IMR-90 (cell line): ENCODE results near the gene MBOAT1. TPM values are rescaled to one million over a fixed set of nuclear protein-coding genes. Genes with fewer than 3 reads are reported as not detected.

Experiments used
- ATAC-seq: fragments of 200-7000 bp; cut with Tn5 transposase; 2 replicates; pipeline ENCODE4 v1.9.1; 2020; ENCODE audit warnings: low read depth, mild to moderate bottlenecking, moderate library complexity
- BruUV-seq: library from RNA; stranded (reverse); fragments of 400-500 nt; replicated peaks from 2 replicates; lab custom pipeline; 2021; lab: Mats Ljungman, UMichigan
- CTCF ChIA-PET: fragments of 300-600 bp; formaldehyde crosslinking; extraction: SDS; loops from one replicate; lab custom pipeline; 2021; ENCODE audit warnings: antibody characterized with exemption; lab: Yijun Ruan, JAX
- POLR2A ChIA-PET: fragments of 300-600 bp; sonication (Branson Sonifier 250); formaldehyde crosslinking; loops from one replicate; lab custom pipeline; 2022; ENCODE audit warnings: antibody characterized with exemption; ENCODE audit not compliant: unreplicated experiment; lab: Charles Lee
- DNase-seq: peaks from one replicate; pipeline ENCODE4 v3.0.0; 2013
- H2AFZ ChIP-seq: replicated peaks from 2 replicates; pipeline ENCODE3; 2013; ENCODE audit warnings: low read length, mild to moderate bottlenecking; ENCODE audit not compliant: poor library complexity
- H2AK5ac ChIP-seq: 2 replicates; pipeline ENCODE4 v1.6.1; 2013; ENCODE audit warnings: low read depth, low read length, inconsistent platforms
- H2AK9ac ChIP-seq: replicated peaks from 2 replicates; pipeline ENCODE3; 2013; ENCODE audit warnings: mild to moderate bottlenecking, low read depth, low read length, moderate library complexity; ENCODE audit not compliant: poor library complexity
- H2BK120ac ChIP-seq: 2 replicates; pipeline ENCODE4 v1.6.1; 2013; ENCODE audit warnings: low read depth, low read length, inconsistent platforms
- H2BK15ac ChIP-seq: 3 replicates; pipeline ENCODE4 v1.6.1; 2013; ENCODE audit warnings: low read depth, low read length, inconsistent platforms
- H2BK20ac ChIP-seq: 2 replicates; pipeline ENCODE4 v1.6.1; 2013; ENCODE audit warnings: low read depth, mild to moderate bottlenecking, inconsistent platforms, low read length, moderate library complexity
- H2BK5ac ChIP-seq: 2 replicates; pipeline ENCODE4 v1.6.1; 2013; ENCODE audit warnings: mild to moderate bottlenecking, low read depth, low read length, inconsistent platforms; ENCODE audit not compliant: poor library complexity, severe bottlenecking
- H3K14ac ChIP-seq: replicated peaks from 2 replicates; pipeline ENCODE4 v1.6.1; 2013; ENCODE audit warnings: low read depth, low read length, inconsistent platforms
- H3K18ac ChIP-seq: 2 replicates; pipeline ENCODE4 v1.6.1; 2013; ENCODE audit warnings: low read depth, low read length, control low read depth
- H3K23ac ChIP-seq: 2 replicates; pipeline ENCODE4 v1.6.1; 2013; ENCODE audit warnings: low read depth, low read length, inconsistent platforms
- H3K27ac ChIP-seq: 2 replicates; pipeline ENCODE4 v1.5.1; 2013; ENCODE audit warnings: mild to moderate bottlenecking, control low read depth, low read length; ENCODE audit not compliant: insufficient read depth
- H3K27me3 ChIP-seq: 2 replicates; pipeline ENCODE4 v1.6.1; 2013; ENCODE audit warnings: low read length; ENCODE audit not compliant: control insufficient read depth, insufficient read depth
- H3K36me3 ChIP-seq: 2 replicates; pipeline ENCODE4 v1.6.1; 2013; ENCODE audit warnings: low read length, mixed read lengths; ENCODE audit not compliant: control insufficient read depth, insufficient read depth
- H3K4ac ChIP-seq: 2 replicates; pipeline ENCODE4 v1.6.1; 2013; ENCODE audit warnings: low read depth, low read length, inconsistent platforms
- H3K4me1 ChIP-seq: 2 replicates; pipeline ENCODE4 v1.6.1; 2013; ENCODE audit warnings: low read length, mixed read lengths; ENCODE audit not compliant: control insufficient read depth, insufficient read depth
- H3K4me2 ChIP-seq: 2 replicates; pipeline ENCODE4 v1.6.1; 2013; ENCODE audit warnings: low read depth, mild to moderate bottlenecking, control low read depth, low read length, moderate library complexity
- H3K4me3 ChIP-seq: 2 replicates; pipeline ENCODE4 v1.5.1; 2013; ENCODE audit warnings: low read depth, mild to moderate bottlenecking, control low read depth, low read length, moderate library complexity; ENCODE audit not compliant: insufficient read depth
- H3K56ac ChIP-seq: 2 replicates; pipeline ENCODE4 v1.6.1; 2013; ENCODE audit warnings: low read length, inconsistent platforms; ENCODE audit not compliant: insufficient read depth; ENCODE audit errors: extremely low read depth
- H3K79me1 ChIP-seq, 2 experiments: 2 replicates each; pipeline ENCODE4 v1.6.1; 2013; ENCODE audit warnings: low read length in 2 of 2, inconsistent platforms in 1 of 2, low read depth in 1 of 2
- H3K9ac ChIP-seq: 2 replicates; pipeline ENCODE4 v1.6.1; 2013; ENCODE audit warnings: low read depth, low read length, control low read depth
- H3K9me1 ChIP-seq: 2 replicates; pipeline ENCODE4 v1.6.1; 2013; ENCODE audit warnings: low read length, inconsistent platforms; ENCODE audit not compliant: insufficient read depth
- H3K9me3 ChIP-seq: 2 replicates; pipeline ENCODE4 v1.6.1; 2013; ENCODE audit warnings: low read length; ENCODE audit not compliant: control insufficient read depth, insufficient read depth
- H4K20me1 ChIP-seq: 2 replicates; pipeline ENCODE4 v1.6.1; 2013; ENCODE audit warnings: low read length, inconsistent platforms; ENCODE audit not compliant: insufficient read depth
- H4K5ac ChIP-seq: 2 replicates; pipeline ENCODE4 v1.6.1; 2013; ENCODE audit warnings: mild to moderate bottlenecking, low read depth, low read length, control low read depth
- H4K8ac ChIP-seq, 2 experiments: 2 replicates each; pipeline ENCODE4 v1.6.1; 2013; ENCODE audit warnings: low read depth in 2 of 2, low read length in 2 of 2, control low read depth in 1 of 2, inconsistent platforms in 1 of 2
- H4K91ac ChIP-seq: 2 replicates; pipeline ENCODE4 v1.6.1; 2013; ENCODE audit warnings: low read depth, low read length, inconsistent platforms; ENCODE audit not compliant: insufficient read depth
- BHLHE40 ChIP-seq: fragments of 150-350 bp; IDR thresholded peaks from 2 replicates; pipeline ENCODE4 v1.6.1; 2016; ENCODE audit warnings: mild to moderate bottlenecking, low read depth, low read length
- CEBPB ChIP-seq: IDR thresholded peaks from 2 replicates; pipeline ENCODE4 v1.6.1; 2012; ENCODE audit warnings: low read depth, low read length, improper control_type of control experiment
- CHD1 ChIP-seq: IDR thresholded peaks from 2 replicates; pipeline ENCODE4 v1.6.1; 2012; ENCODE audit warnings: low read depth, low read length, improper control_type of control experiment
- FOS ChIP-seq: fragments of 150-350 bp; IDR thresholded peaks from 2 replicates; pipeline ENCODE4 v1.6.1; 2016; ENCODE audit warnings: low read depth, low read length
- MAFK ChIP-seq: IDR thresholded peaks from 2 replicates; pipeline ENCODE4 v1.6.1; 2012; ENCODE audit warnings: low read depth, low read length, improper control_type of control experiment
- MXI1 ChIP-seq: IDR thresholded peaks from 2 replicates; pipeline ENCODE4 v1.6.1; 2012; ENCODE audit warnings: low read depth, mild to moderate bottlenecking, low read length, moderate library complexity, borderline replicate concordance
- NFE2L2 ChIP-seq: fragments of 150-350 bp; IDR thresholded peaks from 2 replicates; pipeline ENCODE4 v1.6.1; 2016; ENCODE audit warnings: low read depth, mild to moderate bottlenecking, low read length
- POLR2A ChIP-seq: IDR thresholded peaks from 2 replicates; pipeline ENCODE4 v1.6.1; 2012; ENCODE audit warnings: mild to moderate bottlenecking, low read depth, low read length
- RAD21 ChIP-seq: IDR thresholded peaks from 2 replicates; pipeline ENCODE4 v1.6.1; 2012; ENCODE audit warnings: low read length, improper control_type of control experiment
- RCOR1 ChIP-seq: IDR thresholded peaks from 2 replicates; pipeline ENCODE4 v1.6.1; 2012; ENCODE audit warnings: mild to moderate bottlenecking, low read length, improper control_type of control experiment; ENCODE audit not compliant: insufficient replicate concordance
- RFX5 ChIP-seq: IDR thresholded peaks from 2 replicates; pipeline ENCODE4 v1.8.0; 2012; ENCODE audit warnings: low read depth, mild to moderate bottlenecking, low read length, moderate library complexity
- SMC3 ChIP-seq: fragments of 150-350 bp; IDR thresholded peaks from 2 replicates; pipeline ENCODE4 v1.6.1; 2016; ENCODE audit warnings: low read depth, mild to moderate bottlenecking, antibody characterized with exemption, low read length, moderate library complexity
- WGBS, 2 experiments: methylation state at CpG; one replicate each; pipeline versions ENCODE4 v1.1.5 to v1.1.7; 2013; ENCODE audit warnings: missing lambda C conversion rate in 2 of 2; ENCODE audit not compliant: insufficient read length in 1 of 2; ENCODE audit errors: extremely low coverage in 2 of 2; 5-methylcytosine and 5-hydroxymethylcytosine counted together
- dilution Hi-C: fragments of 300-500 bp; cut with HindIII; formaldehyde crosslinking; loops from one replicate; pipeline ENCODE4 v1.14.3; 2018; ENCODE audit warnings: low sequenced_read_pairs; ENCODE audit not compliant: unreplicated experiment
- in situ Hi-C: fragments of 300-500 bp; cut with MboI; formaldehyde crosslinking; loops from 3 replicates; pipeline ENCODE4 v1.14.3; 2019; ENCODE audit warnings: low sequenced_read_pairs, inconsistent platforms, mixed read lengths
- intact Hi-C: fragments of 100-400 bp; cut with micrococcal nuclease; formaldehyde crosslinking; loops from 2 replicates; pipeline ENCODE4 v1.10.0; 2022
- polyA plus RNA-seq, 3 experiments: library from polyadenylated mRNA; depleted of rRNA; stranded (reverse); fragments of >200 nt; gene quantifications; 2 replicates each; pipeline ENCODE4 v1.2.3, GENCODE V29; 2012; ENCODE audit warnings: low replicate concordance in 1 of 3
- total RNA-seq: library from RNA; depleted of rRNA; stranded (reverse); fragments of >200 nt; gene quantifications from 2 replicates; pipeline ENCODE4 v1.2.3, GENCODE V29; 2012
- TF ChIP-seq, protein P1 (sequence below): fragments of 150-350 bp; IDR thresholded peaks from 2 replicates; pipeline ENCODE4 v1.6.1; 2017; ENCODE audit warnings: mild to moderate bottlenecking, antibody characterized with exemption, low read length, low read depth
- TF ChIP-seq, protein P2 (sequence below): conservative IDR thresholded peaks from 2 replicates; pipeline ENCODE4 v1.5.1; 2012; ENCODE audit warnings: mild to moderate bottlenecking, low read depth, low read length, improper control_type of control experiment
- TF ChIP-seq, protein P3 (sequence below): fragments of 150-350 bp; IDR thresholded peaks from 2 replicates; pipeline ENCODE4 v1.6.1; 2016; ENCODE audit warnings: low read depth, mild to moderate bottlenecking, low read length, moderate library complexity, borderline replicate concordance

Gene MBOAT1
- total and polyA plus RNA-seq, 2 of the 4 experiments (the other 2 are of a cell fraction): 1.6 to 4.7 TPM

DNA sequence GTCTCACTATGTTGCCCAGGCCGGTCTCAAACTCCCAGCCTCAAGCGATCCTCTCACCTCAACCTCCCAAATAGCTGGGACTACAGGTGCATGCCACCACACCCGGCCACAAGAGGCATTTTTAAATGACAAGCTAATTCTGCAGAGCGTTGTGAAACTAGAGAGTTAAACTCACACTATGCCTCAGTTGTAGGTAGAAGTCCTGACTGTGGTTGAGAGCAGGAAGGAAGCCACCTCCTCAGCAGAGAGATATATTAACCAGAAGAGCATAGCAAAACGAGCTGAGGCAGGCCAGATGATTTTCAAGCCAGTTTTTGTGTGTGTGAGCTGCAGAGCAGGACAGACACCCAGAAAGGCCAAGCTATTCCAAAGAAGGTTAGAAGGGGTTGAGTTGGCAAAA, 150.3 kb downstream of the MBOAT1 start:
- Histone ChIP-seq H4K91ac (no peak overlapping the region), H3K18ac (no peak overlapping the region), H2BK15ac (no peak overlapping the region), H4K8ac (no peak overlapping the region), H3K9ac (no peak overlapping the region), H3K27me3 (no peaks in the 10 kb centered on the region), H2AFZ (no peak overlapping the region), H3K4me3 (no peak overlapping the region), H3K4me1 (no peaks in the 10 kb centered on the region), H4K5ac (no peak overlapping the region), H2BK120ac (no peak overlapping the region), H3K4ac (no peak overlapping the region), H2BK5ac (no peak overlapping the region), H3K27ac (no peak overlapping the region), H3K4me2 (no peak overlapping the region), H2BK20ac (no peak overlapping the region), H3K79me1 (no peaks in the 10 kb centered on the region), H3K9me3 (no peaks in the 10 kb centered on the region), H3K36me3 (no peaks in the 10 kb centered on the region), H3K23ac (no peak overlapping the region), H2AK5ac (no peak overlapping the region), H3K56ac (no peak overlapping the region), H3K9me1 (no peaks in the 10 kb centered on the region), H4K20me1 (no peaks in the 10 kb centered on the region), H3K14ac (no peak overlapping the region), H2AK9ac (no peak overlapping the region)
- intact Hi-C loops (no loop called here), dilution Hi-C loops (no loop called here), in situ Hi-C loops (no loop called here)
- DNase-seq: no peak
- ATAC-seq: no peak
- BruUV-seq: no TSS peak
- CTCF ChIA-PET: interaction anchor here (0.6 kb wide), 1 partner anchor 179 kb away, joined by 3 read pairs; no protein-coding TSS in a partner anchor
- WGBS, 2 experiments: no CpG with 5 or more reads among the region's 5 CpGs
- no peak for TF ChIP-seq CEBPB
- no peak for TF ChIP-seq NFE2L2
- TF ChIP-seq, protein P1, sequence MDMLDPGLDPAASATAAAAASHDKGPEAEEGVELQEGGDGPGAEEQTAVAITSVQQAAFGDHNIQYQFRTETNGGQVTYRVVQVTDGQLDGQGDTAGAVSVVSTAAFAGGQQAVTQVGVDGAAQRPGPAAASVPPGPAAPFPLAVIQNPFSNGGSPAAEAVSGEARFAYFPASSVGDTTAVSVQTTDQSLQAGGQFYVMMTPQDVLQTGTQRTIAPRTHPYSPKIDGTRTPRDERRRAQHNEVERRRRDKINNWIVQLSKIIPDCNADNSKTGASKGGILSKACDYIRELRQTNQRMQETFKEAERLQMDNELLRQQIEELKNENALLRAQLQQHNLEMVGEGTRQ: no peak
- TF ChIP-seq BHLHE40: no peak
- TF ChIP-seq SMC3: no peak
- no peak for TF ChIP-seq MAFK
- TF ChIP-seq, protein P2, sequence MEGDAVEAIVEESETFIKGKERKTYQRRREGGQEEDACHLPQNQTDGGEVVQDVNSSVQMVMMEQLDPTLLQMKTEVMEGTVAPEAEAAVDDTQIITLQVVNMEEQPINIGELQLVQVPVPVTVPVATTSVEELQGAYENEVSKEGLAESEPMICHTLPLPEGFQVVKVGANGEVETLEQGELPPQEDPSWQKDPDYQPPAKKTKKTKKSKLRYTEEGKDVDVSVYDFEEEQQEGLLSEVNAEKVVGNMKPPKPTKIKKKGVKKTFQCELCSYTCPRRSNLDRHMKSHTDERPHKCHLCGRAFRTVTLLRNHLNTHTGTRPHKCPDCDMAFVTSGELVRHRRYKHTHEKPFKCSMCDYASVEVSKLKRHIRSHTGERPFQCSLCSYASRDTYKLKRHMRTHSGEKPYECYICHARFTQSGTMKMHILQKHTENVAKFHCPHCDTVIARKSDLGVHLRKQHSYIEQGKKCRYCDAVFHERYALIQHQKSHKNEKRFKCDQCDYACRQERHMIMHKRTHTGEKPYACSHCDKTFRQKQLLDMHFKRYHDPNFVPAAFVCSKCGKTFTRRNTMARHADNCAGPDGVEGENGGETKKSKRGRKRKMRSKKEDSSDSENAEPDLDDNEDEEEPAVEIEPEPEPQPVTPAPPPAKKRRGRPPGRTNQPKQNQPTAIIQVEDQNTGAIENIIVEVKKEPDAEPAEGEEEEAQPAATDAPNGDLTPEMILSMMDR: no peak
- no peak for TF ChIP-seq RAD21
- TF ChIP-seq CHD1: no peak
- TF ChIP-seq, protein P3, sequence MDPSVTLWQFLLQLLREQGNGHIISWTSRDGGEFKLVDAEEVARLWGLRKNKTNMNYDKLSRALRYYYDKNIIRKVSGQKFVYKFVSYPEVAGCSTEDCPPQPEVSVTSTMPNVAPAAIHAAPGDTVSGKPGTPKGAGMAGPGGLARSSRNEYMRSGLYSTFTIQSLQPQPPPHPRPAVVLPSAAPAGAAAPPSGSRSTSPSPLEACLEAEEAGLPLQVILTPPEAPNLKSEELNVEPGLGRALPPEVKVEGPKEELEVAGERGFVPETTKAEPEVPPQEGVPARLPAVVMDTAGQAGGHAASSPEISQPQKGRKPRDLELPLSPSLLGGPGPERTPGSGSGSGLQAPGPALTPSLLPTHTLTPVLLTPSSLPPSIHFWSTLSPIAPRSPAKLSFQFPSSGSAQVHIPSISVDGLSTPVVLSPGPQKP: no peak
- TF ChIP-seq MXI1: no peak
- no peak for TF ChIP-seq POLR2A
- TF ChIP-seq RFX5: no peak
- no peak for TF ChIP-seq RCOR1
- TF ChIP-seq FOS: no peak
- POLR2A ChIA-PET: no interaction called here
